ENCODE data around the gene ZNF586. TPM values are rescaled to one million over a fixed set of nuclear protein-coding genes. Genes with fewer than 3 reads are reported as not detected.

The ZNF586 gene
- total and polyA plus RNA-seq, 10 of the 15 experiments (the other 5 are each of a cell fraction or from before 2014, with no cell fraction given) = 3.9 to 24.2 (median 15.0) TPM

DNA sequence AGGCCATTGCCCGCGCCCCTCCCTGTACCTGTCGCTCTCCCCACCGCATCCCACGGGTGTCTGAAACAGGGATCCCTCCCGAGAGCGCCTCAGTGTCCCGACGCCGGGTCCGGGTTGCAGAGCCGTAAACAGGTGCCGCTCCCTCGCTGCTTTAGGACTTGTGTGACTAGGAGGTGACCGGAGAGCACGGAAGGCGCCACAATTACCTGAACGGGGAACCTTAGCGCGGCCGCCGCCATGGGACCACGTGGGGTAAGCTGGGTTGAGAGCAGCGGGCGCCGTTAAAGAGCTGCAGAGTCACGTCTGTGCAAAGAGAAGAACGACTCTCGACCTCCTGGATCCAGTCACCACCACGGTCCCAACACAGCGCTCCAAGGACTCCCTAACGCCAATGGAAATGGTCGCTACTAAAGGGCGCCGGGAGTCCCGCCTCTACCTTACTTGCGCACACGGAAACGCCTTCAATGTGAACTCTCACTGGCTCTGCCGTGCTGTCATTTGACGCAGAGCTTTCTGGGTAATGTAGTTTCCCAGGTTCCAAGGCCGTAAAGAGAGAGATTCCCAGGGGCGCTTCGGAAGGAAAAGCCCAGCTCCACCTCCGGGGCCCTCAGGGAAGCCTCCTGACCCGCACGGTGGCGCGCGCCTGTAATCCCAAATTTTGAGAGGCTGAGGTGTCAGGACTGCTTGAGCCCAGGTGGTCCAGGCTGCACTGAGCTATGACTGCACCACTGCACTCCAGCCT, 45.2 kb downstream of the ZNF586 start, which contains the start of gene ZNF552 (continued):
- TF ChIP-seq, protein P1, sequence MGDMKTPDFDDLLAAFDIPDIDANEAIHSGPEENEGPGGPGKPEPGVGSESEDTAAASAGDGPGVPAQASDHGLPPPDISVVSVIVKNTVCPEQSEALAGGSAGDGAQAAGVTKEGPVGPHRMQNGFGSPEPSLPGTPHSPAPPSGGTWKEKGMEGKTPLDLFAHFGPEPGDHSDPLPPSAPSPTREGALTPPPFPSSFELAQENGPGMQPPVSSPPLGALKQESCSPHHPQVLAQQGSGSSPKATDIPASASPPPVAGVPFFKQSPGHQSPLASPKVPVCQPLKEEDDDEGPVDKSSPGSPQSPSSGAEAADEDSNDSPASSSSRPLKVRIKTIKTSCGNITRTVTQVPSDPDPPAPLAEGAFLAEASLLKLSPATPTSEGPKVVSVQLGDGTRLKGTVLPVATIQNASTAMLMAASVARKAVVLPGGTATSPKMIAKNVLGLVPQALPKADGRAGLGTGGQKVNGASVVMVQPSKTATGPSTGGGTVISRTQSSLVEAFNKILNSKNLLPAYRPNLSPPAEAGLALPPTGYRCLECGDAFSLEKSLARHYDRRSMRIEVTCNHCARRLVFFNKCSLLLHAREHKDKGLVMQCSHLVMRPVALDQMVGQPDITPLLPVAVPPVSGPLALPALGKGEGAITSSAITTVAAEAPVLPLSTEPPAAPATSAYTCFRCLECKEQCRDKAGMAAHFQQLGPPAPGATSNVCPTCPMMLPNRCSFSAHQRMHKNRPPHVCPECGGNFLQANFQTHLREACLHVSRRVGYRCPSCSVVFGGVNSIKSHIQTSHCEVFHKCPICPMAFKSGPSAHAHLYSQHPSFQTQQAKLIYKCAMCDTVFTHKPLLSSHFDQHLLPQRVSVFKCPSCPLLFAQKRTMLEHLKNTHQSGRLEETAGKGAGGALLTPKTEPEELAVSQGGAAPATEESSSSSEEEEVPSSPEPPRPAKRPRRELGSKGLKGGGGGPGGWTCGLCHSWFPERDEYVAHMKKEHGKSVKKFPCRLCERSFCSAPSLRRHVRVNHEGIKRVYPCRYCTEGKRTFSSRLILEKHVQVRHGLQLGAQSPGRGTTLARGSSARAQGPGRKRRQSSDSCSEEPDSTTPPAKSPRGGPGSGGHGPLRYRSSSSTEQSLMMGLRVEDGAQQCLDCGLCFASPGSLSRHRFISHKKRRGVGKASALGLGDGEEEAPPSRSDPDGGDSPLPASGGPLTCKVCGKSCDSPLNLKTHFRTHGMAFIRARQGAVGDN (IDR thresholded peaks at IDR 0.05) = peak; percentile 57
- no peak for TF ChIP-seq MEF2A (IDR thresholded peaks at IDR 0.05; ENCODE audit: insufficient read depth, low read depth, low read length)
- TF ChIP-seq PML (IDR thresholded peaks at IDR 0.05; ENCODE audit: low read length) = peak; percentile 64; the same call in 1 of the 2 replicates
- TF ChIP-seq SMAD1 (IDR thresholded peaks at IDR 0.05; ENCODE audit: low read depth, partially characterized antibody) = no peak
- TF ChIP-seq, protein P2, sequence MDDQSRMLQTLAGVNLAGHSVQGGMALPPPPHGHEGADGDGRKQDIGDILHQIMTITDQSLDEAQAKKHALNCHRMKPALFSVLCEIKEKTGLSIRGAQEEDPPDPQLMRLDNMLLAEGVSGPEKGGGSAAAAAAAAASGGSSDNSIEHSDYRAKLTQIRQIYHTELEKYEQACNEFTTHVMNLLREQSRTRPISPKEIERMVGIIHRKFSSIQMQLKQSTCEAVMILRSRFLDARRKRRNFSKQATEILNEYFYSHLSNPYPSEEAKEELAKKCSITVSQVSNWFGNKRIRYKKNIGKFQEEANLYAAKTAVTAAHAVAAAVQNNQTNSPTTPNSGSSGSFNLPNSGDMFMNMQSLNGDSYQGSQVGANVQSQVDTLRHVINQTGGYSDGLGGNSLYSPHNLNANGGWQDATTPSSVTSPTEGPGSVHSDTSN (IDR thresholded peaks at IDR 0.05; ENCODE audit: insufficient replicate concordance, low read depth, low read length) = peak; percentile 94
- TF ChIP-seq, protein P3, sequence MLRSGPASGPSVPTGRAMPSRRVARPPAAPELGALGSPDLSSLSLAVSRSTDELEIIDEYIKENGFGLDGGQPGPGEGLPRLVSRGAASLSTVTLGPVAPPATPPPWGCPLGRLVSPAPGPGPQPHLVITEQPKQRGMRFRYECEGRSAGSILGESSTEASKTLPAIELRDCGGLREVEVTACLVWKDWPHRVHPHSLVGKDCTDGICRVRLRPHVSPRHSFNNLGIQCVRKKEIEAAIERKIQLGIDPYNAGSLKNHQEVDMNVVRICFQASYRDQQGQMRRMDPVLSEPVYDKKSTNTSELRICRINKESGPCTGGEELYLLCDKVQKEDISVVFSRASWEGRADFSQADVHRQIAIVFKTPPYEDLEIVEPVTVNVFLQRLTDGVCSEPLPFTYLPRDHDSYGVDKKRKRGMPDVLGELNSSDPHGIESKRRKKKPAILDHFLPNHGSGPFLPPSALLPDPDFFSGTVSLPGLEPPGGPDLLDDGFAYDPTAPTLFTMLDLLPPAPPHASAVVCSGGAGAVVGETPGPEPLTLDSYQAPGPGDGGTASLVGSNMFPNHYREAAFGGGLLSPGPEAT (IDR thresholded peaks at IDR 0.05; ENCODE audit: low read depth) = peak; percentile 63
- TF ChIP-seq CBX5 (IDR thresholded peaks at IDR 0.05; ENCODE audit: low read depth) = no peak
- no peak for TF ChIP-seq ZNF217 (IDR thresholded peaks at IDR 0.05)
- TF ChIP-seq CBFB (IDR thresholded peaks at IDR 0.05; ENCODE audit: low read depth) = no peak
- peak; percentile 77; the same call in 1 of the 2 replicates for TF ChIP-seq DPF2 (IDR thresholded peaks at IDR 0.05)
- no peak for TF ChIP-seq BMI1 (IDR thresholded peaks at IDR 0.05; ENCODE audit: borderline replicate concordance)
- TF ChIP-seq GATAD2B (conservative IDR thresholded peaks at IDR 0.05; ENCODE audit: low read depth) = peak; percentile 51; the same call in 1 of the 2 replicates
- TF ChIP-seq, protein P4, sequence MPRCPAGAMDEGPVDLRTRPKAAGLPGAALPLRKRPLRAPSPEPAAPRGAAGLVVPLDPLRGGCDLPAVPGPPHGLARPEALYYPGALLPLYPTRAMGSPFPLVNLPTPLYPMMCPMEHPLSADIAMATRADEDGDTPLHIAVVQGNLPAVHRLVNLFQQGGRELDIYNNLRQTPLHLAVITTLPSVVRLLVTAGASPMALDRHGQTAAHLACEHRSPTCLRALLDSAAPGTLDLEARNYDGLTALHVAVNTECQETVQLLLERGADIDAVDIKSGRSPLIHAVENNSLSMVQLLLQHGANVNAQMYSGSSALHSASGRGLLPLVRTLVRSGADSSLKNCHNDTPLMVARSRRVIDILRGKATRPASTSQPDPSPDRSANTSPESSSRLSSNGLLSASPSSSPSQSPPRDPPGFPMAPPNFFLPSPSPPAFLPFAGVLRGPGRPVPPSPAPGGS (IDR thresholded peaks at IDR 0.05; ENCODE audit: borderline replicate concordance, insufficient read depth, low read depth, low read length, poor library complexity, severe bottlenecking) = peak; percentile 42
- TF ChIP-seq KDM1A (IDR thresholded peaks at IDR 0.05; ENCODE audit: borderline replicate concordance) = no peak
- TF ChIP-seq, protein P5, sequence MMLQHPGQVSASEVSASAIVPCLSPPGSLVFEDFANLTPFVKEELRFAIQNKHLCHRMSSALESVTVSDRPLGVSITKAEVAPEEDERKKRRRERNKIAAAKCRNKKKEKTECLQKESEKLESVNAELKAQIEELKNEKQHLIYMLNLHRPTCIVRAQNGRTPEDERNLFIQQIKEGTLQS (IDR thresholded peaks at IDR 0.05; ENCODE audit: borderline replicate concordance, extremely low read depth, low read depth, low read length) = 0 out of 2 replicates have a peak, but pooled peaks have one; percentile 10
- TF ChIP-seq IKZF2 (IDR thresholded peaks at IDR 0.05) = peak in 1 of 2 experiments; percentile 18; a peak in 1 of 4 replicates
- no peak for TF ChIP-seq HDAC6 (IDR thresholded peaks at IDR 0.05; ENCODE audit: unreplicated experiment)
- no peak for TF ChIP-seq STAT3 (IDR thresholded peaks at IDR 0.05; ENCODE audit: low read depth, low read length)
- TF ChIP-seq SMAD5 (IDR thresholded peaks at IDR 0.05; ENCODE audit: low read depth) = peak; percentile 69; the same call in 1 of the 2 replicates
- no peak for TF ChIP-seq IRF4 (IDR thresholded peaks at IDR 0.05; ENCODE audit: low read depth, low read length)
- no peak for TF ChIP-seq NFIC (IDR thresholded peaks at IDR 0.05; ENCODE audit: low read depth, low read length)
